HL-60 (cell line): ENCODE measurements around the gene POC1B.

Experiments
- CTCF ChIP-seq: IDR thresholded peaks from one replicate; pipeline ENCODE4 v1.5.1; 2011; ENCODE audit warnings: low read length, control low read depth, inconsistent platforms; ENCODE audit not compliant: insufficient read depth
- GABPA ChIP-seq: IDR thresholded peaks from 2 replicates; pipeline ENCODE4 v1.6.1; 2012; ENCODE audit warnings: low read depth
- POLR2AphosphoS5 ChIP-seq: IDR thresholded peaks from 2 replicates; pipeline ENCODE4 v1.6.1; 2012; ENCODE audit warnings: low read depth
- SPI1 ChIP-seq: IDR thresholded peaks from 2 replicates; pipeline ENCODE4 v1.6.1; 2012; ENCODE audit warnings: low read depth, mild to moderate bottlenecking, borderline replicate concordance

- TF ChIP-seq CTCF (no peak), GABPA (no peak), POLR2AphosphoS5 (no peak), SPI1 (0 out of 2 replicates have a peak, but pooled peaks have one; percentile 13)
Measured at GRCh38 chr12:89437231-89437630, 88.6 kb downstream of the POC1B start.
